AG09319 (cell line): ENCODE data around the gene TCF7L2.

Source experiments
- DNase-seq: peaks from one replicate; pipeline ENCODE4 v3.0.0-alpha.2; 2010; ENCODE audit warnings: low read depth; ENCODE audit errors: extremely low read depth
- CTCF ChIP-seq: IDR thresholded peaks from 2 replicates; pipeline ENCODE4 v1.5.1; 2011; ENCODE audit warnings: low read depth, mild to moderate bottlenecking, inconsistent platforms, low read length, moderate library complexity

TCF7L2 gene

GRCh38 chr10:113128450-113129070 is 178.5 kb downstream of the TCF7L2 start:
- DNase-seq = no peak
- no peak for TF ChIP-seq CTCF

- DNase-seq = no peak
- no peak for TF ChIP-seq CTCF
Measured at GRCh38 chr10:113129117-113129516, 179.1 kb downstream of the TCF7L2 start.

GRCh38 chr10:113130014-113130641 is 180.1 kb downstream of the TCF7L2 start:
- DNase-seq = no peak
- no peak for TF ChIP-seq CTCF

GRCh38 chr10:113131613-113132261 is 181.7 kb downstream of the TCF7L2 start:
- DNase-seq = peak; percentile 87
- TF ChIP-seq CTCF = no peak

- DNase-seq = peak; percentile 45
- no peak for TF ChIP-seq CTCF
Measured at GRCh38 chr10:113132591-113133121, 182.6 kb downstream of the TCF7L2 start.

- no peak for TF ChIP-seq CTCF
- DNase-seq = peak; percentile 45
Measured at GRCh38 chr10:113133497-113134115, 183.6 kb downstream of the TCF7L2 start.
